Caco-2 (cell line): ENCODE results near the gene TGFBR2. TPM values are rescaled to one million over a fixed set of nuclear protein-coding genes. Genes with fewer than 3 reads are reported as not detected.

ENCODE experiments used
- BruUV-seq: library from RNA; stranded (reverse); fragments of 400-500 nt; replicated peaks from 2 replicates; lab custom pipeline; 2021; lab: Mats Ljungman, UMichigan
- CTCF ChIA-PET: fragments of 300-600 bp; sonication (Branson Sonifier 250); formaldehyde crosslinking; loops from one replicate; lab custom pipeline; 2022; ENCODE audit warnings: antibody characterized with exemption; lab: Charles Lee
- POLR2A ChIA-PET: fragments of 300-600 bp; sonication (Branson Sonifier 250); formaldehyde crosslinking; loops from one replicate; lab custom pipeline; 2022; ENCODE audit warnings: antibody characterized with exemption; lab: Charles Lee
- DNase-seq, 2 experiments: peaks; one replicate each; pipeline versions ENCODE4 v3.0.0 to v3.0.0-alpha.2; 2020 to 2022
- H3K27me3 ChIP-seq: replicated peaks from 2 replicates; pipeline ENCODE4 v1.6.0; 2011; ENCODE audit warnings: low read length; ENCODE audit not compliant: control insufficient read depth, insufficient read depth
- H3K36me3 ChIP-seq: 2 replicates; pipeline ENCODE4 v1.5.1; 2011; ENCODE audit warnings: low read length; ENCODE audit not compliant: control insufficient read depth, insufficient read depth
- H3K4me1 ChIP-seq: fragments of 250-450 bp; sonication (Bioruptor Pico); 2 replicates; pipeline ENCODE4 v1.5.1; 2020; ENCODE audit warnings: mild to moderate bottlenecking
- H3K4me3 ChIP-seq: 2 replicates; pipeline ENCODE4 v1.5.1; 2011; ENCODE audit warnings: low read depth, mild to moderate bottlenecking, control low read depth, low read length
- H3K9me3 ChIP-seq: fragments of 250-450 bp; sonication (Bioruptor Pico); 2 replicates; pipeline ENCODE4 v1.5.1; 2020; ENCODE audit warnings: mild to moderate bottlenecking, moderate library complexity
- H3K27ac Mint-ChIP-seq: one replicate; pipeline ENCODE4 v1.8.0; 2022; ENCODE audit warnings: mixed read lengths; ENCODE audit not compliant: unreplicated experiment
- H3K27me3 Mint-ChIP-seq: one replicate; pipeline ENCODE4 v1.8.0; 2022; ENCODE audit warnings: mixed read lengths; ENCODE audit not compliant: insufficient read depth, unreplicated experiment
- H3K36me3 Mint-ChIP-seq: one replicate; pipeline ENCODE4 v1.8.0; 2022; ENCODE audit warnings: mild to moderate bottlenecking, mixed read lengths; ENCODE audit not compliant: insufficient read depth, unreplicated experiment
- H3K4me1 Mint-ChIP-seq: one replicate; pipeline ENCODE4 v1.8.0; 2022; ENCODE audit warnings: low read depth, mixed read lengths; ENCODE audit not compliant: unreplicated experiment
- H3K4me3 Mint-ChIP-seq: one replicate; pipeline ENCODE4 v1.8.0; 2022; ENCODE audit warnings: mild to moderate bottlenecking, moderate library complexity, mixed read lengths; ENCODE audit not compliant: unreplicated experiment
- H3K9me3 Mint-ChIP-seq: one replicate; pipeline ENCODE4 v1.8.0; 2022; ENCODE audit warnings: mixed read lengths; ENCODE audit not compliant: unreplicated experiment
- CTCF ChIP-seq, 2 experiments: fragments of 200-600 bp in 1 of 2; IDR thresholded peaks; 1 replicate in 1 of 2; 2 replicates in 1 of 2; pipeline versions ENCODE4 v1.5.1 to v1.8.0; 2011 to 2022; ENCODE audit warnings: antibody characterized with exemption in 1 of 2, control low read depth in 1 of 2, inconsistent platforms in 1 of 2, low read depth in 1 of 2, low read length in 1 of 2, mild to moderate bottlenecking in 1 of 2, moderate library complexity in 1 of 2; ENCODE audit not compliant: insufficient read depth in 1 of 2, severe bottlenecking in 1 of 2, unreplicated experiment in 1 of 2
- intact Hi-C: fragments of 100-400 bp; cut with micrococcal nuclease; formaldehyde crosslinking; loops from one replicate; pipeline ENCODE4 v1.10.0; 2022; ENCODE audit not compliant: unreplicated experiment
- total RNA-seq: library from RNA; stranded (reverse); gene quantifications from 2 replicates; pipeline ENCODE4 v1.2.3, GENCODE V29; 2022

Gene TGFBR2
- total RNA-seq, 1 experiment from 2014 or later, result 40.5 TPM

GRCh38 chr3:30724863-30725262 lies 118.5 kb downstream of the TGFBR2 start:
- Histone ChIP-seq H3K4me1 (peaks cover 37% of the 10 kb centered on the region), H3K4me3 (no peak overlapping the region), H3K36me3 (no peaks in the 10 kb centered on the region), H3K9me3 (no peaks in the 10 kb centered on the region), H3K27me3 (no peaks in the 10 kb centered on the region)
- TF ChIP-seq CTCF (IDR thresholded peaks at IDR 0.05; ENCODE audit: insufficient read depth in 1 of 2, low read depth in 1 of 2, low read length in 1 of 2, severe bottlenecking in 1 of 2, unreplicated experiment in 1 of 2), result no peak
- Mint-ChIP-seq H3K9me3 (peaks cover 30% of the 10 kb centered on the region), H3K4me1 (peaks cover 28% of the 10 kb centered on the region), H3K36me3 (peaks cover 7% of the 10 kb centered on the region), H3K27me3 (no peaks in the 10 kb centered on the region), H3K27ac (peak overlapping the region; percentile 26), H3K4me3 (no peak overlapping the region)
- CTCF ChIA-PET, result no interaction called here
- no peak for DNase-seq
- POLR2A ChIA-PET, result no interaction called here
- no TSS peak for BruUV-seq
- intact Hi-C loops, result no loop called here

- H3K4me3 Mint-ChIP-seq, result no peak overlapping the region
- intact Hi-C loops, result no loop called here
- peaks cover 20% of the 10 kb centered on the region for H3K9me3 Mint-ChIP-seq
- POLR2A ChIA-PET, result no interaction called here
- H3K4me1 Mint-ChIP-seq, result peaks cover 11% of the 10 kb centered on the region
- no peaks in the 10 kb centered on the region for H3K36me3 Mint-ChIP-seq
- no peaks in the 10 kb centered on the region for H3K9me3 ChIP-seq
- H3K4me3 ChIP-seq, result no peak overlapping the region
- H3K27me3 ChIP-seq, result no peaks in the 10 kb centered on the region
- no peak for DNase-seq
- CTCF ChIA-PET, result no interaction called here
- no peaks in the 10 kb centered on the region for H3K27me3 Mint-ChIP-seq
- no peak for TF ChIP-seq CTCF (IDR thresholded peaks at IDR 0.05; ENCODE audit: insufficient read depth in 1 of 2, low read depth in 1 of 2, low read length in 1 of 2, severe bottlenecking in 1 of 2, unreplicated experiment in 1 of 2)
- H3K27ac Mint-ChIP-seq, result no peak overlapping the region
- peaks cover 6% of the 10 kb centered on the region; the same call in 1 of the 2 replicates for H3K4me1 ChIP-seq
- no TSS peak for BruUV-seq
- H3K36me3 ChIP-seq, result no peaks in the 10 kb centered on the region
Observed at GRCh38 chr3:30728143-30728542, 121.7 kb downstream of the TGFBR2 start.

GRCh38 chr3:30729512-30729911 lies 123.1 kb downstream of the TGFBR2 start:
- H3K27me3 ChIP-seq, result no peaks in the 10 kb centered on the region
- Mint-ChIP-seq H3K4me1 (peaks cover 11% of the 10 kb centered on the region), H3K4me3 (no peak overlapping the region), H3K27me3 (no peaks in the 10 kb centered on the region), H3K9me3 (peaks cover 15% of the 10 kb centered on the region), H3K27ac (no peak overlapping the region), H3K36me3 (no peaks in the 10 kb centered on the region)
- TF ChIP-seq CTCF (IDR thresholded peaks at IDR 0.05; ENCODE audit: insufficient read depth in 1 of 2, low read depth in 1 of 2, low read length in 1 of 2, severe bottlenecking in 1 of 2, unreplicated experiment in 1 of 2), result no peak
- intact Hi-C loops, result no loop called here
- H3K36me3 ChIP-seq, result no peaks in the 10 kb centered on the region
- peaks cover 6% of the 10 kb centered on the region; the same call in 1 of the 2 replicates for H3K4me1 ChIP-seq
- POLR2A ChIA-PET, result no interaction called here
- H3K9me3 ChIP-seq, result no peaks in the 10 kb centered on the region
- no TSS peak for BruUV-seq
- no peak overlapping the region for H3K4me3 ChIP-seq
- CTCF ChIA-PET, result no interaction called here
- DNase-seq, result no peak
